ENCODE measurements around the gene SPSB2. TPM values are rescaled to one million over a fixed set of nuclear protein-coding genes. Genes with fewer than 3 reads are reported as not detected.
A peak's percentile ranks its signal among the peaks of the same experiment; 100 is the strongest.

Gene SPSB2
- total and polyA plus RNA-seq, 9 of the 15 experiments (the other 6 are each of a cell fraction or from before 2014, with no cell fraction given) = 0.10 to 10.6 (median 1.9) TPM

DNA sequence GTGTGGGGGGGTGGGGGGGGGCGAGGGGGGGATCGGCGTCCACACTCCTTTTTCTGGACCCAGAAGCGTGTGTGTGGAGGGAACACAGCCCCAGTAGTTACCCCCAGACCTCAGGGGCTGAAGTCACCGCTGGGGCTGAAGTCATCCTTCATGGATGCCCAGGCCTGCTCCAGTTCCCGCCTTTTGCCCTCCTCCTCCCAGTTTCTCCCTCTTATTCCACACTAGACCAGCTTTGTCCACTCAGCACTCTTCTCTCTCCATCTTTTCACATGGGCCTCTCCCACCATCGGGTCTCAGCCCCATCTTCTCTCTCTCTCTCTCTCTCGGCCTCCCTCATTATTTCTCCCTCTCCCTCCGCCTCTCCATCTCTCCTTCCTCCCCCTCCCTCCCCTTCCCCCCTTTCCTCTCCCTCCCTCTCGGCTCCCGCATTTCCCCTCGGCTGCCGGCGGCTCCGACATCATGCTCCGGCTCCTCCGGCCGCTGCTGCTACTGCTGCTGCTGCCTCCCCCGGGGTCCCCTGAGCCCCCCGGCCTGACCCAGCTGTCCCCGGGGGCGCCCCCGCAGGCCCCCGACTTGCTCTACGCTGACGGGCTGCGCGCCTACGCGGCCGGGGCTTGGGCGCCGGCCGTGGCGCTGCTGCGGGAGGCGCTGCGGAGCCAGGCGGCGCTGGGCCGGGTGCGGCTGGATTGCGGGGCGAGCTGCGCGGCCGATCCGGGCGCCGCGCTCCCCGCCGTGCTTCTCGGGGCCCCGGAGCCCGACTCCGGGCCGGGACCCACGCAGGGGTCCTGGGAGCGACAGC lies 44.9 kb downstream of the SPSB2 start, which contains the start of gene P3H3 (continued):
- TF ChIP-seq NBN (IDR thresholded peaks at IDR 0.05; ENCODE audit: low read depth) (0 out of 2 replicates have a peak, but pooled peaks have one; percentile 17), NFRKB (IDR thresholded peaks at IDR 0.05; ENCODE audit: low read depth) (no peak), TCFL5 (CRISPR knock-in tag; conservative IDR thresholded peaks at IDR 0.05) (no peak), SIN3B (IDR thresholded peaks at IDR 0.05; ENCODE audit: low read depth) (0 out of 2 replicates have a peak, but pooled peaks have one; percentile 23), E2F6 (IDR thresholded peaks at IDR 0.05; ENCODE audit: borderline replicate concordance in 1 of 2, extremely low read depth in 1 of 2, insufficient read depth in 1 of 2, insufficient read length in 1 of 2, low read depth in 1 of 2, low read length in 1 of 2, poor library complexity in 1 of 2, severe bottlenecking in 1 of 2) (peak in 1 of 2 experiments; percentile 43), OTX1 (CRISPR knock-in tag; IDR thresholded peaks at IDR 0.05) (no peak), BMI1 (IDR thresholded peaks at IDR 0.05; ENCODE audit: low read length) (no peak), SREBF2 (CRISPR knock-in tag; IDR thresholded peaks at IDR 0.05) (no peak), CBX8 (IDR thresholded peaks at IDR 0.05; ENCODE audit: borderline replicate concordance, extremely low read depth, low read depth, low read length, poor library complexity, severe bottlenecking) (no peak), GABPB1 (CRISPR knock-in tag; IDR thresholded peaks at IDR 0.05) (0 out of 2 replicates have a peak, but pooled peaks have one; percentile 18), ZBTB7A (IDR thresholded peaks at IDR 0.05; ENCODE audit: borderline replicate concordance, control insufficient read depth, low read depth, low read length) (peak; percentile 35; the same call in 1 of the 2 replicates), HNRNPK (IDR thresholded peaks at IDR 0.05; ENCODE audit: low read depth, low read length, poor library complexity, severe bottlenecking) (no peak), KAT7 (CRISPR knock-in tag; IDR thresholded peaks at IDR 0.05; ENCODE audit: borderline replicate concordance) (no peak), SMARCA4 (IDR thresholded peaks at IDR 0.05) (no peak), HDGF (IDR thresholded peaks at IDR 0.05) (no peak), KDM2B (CRISPR knock-in tag; IDR thresholded peaks at IDR 0.05) (no peak)
- TF ChIP-seq, protein P1, sequence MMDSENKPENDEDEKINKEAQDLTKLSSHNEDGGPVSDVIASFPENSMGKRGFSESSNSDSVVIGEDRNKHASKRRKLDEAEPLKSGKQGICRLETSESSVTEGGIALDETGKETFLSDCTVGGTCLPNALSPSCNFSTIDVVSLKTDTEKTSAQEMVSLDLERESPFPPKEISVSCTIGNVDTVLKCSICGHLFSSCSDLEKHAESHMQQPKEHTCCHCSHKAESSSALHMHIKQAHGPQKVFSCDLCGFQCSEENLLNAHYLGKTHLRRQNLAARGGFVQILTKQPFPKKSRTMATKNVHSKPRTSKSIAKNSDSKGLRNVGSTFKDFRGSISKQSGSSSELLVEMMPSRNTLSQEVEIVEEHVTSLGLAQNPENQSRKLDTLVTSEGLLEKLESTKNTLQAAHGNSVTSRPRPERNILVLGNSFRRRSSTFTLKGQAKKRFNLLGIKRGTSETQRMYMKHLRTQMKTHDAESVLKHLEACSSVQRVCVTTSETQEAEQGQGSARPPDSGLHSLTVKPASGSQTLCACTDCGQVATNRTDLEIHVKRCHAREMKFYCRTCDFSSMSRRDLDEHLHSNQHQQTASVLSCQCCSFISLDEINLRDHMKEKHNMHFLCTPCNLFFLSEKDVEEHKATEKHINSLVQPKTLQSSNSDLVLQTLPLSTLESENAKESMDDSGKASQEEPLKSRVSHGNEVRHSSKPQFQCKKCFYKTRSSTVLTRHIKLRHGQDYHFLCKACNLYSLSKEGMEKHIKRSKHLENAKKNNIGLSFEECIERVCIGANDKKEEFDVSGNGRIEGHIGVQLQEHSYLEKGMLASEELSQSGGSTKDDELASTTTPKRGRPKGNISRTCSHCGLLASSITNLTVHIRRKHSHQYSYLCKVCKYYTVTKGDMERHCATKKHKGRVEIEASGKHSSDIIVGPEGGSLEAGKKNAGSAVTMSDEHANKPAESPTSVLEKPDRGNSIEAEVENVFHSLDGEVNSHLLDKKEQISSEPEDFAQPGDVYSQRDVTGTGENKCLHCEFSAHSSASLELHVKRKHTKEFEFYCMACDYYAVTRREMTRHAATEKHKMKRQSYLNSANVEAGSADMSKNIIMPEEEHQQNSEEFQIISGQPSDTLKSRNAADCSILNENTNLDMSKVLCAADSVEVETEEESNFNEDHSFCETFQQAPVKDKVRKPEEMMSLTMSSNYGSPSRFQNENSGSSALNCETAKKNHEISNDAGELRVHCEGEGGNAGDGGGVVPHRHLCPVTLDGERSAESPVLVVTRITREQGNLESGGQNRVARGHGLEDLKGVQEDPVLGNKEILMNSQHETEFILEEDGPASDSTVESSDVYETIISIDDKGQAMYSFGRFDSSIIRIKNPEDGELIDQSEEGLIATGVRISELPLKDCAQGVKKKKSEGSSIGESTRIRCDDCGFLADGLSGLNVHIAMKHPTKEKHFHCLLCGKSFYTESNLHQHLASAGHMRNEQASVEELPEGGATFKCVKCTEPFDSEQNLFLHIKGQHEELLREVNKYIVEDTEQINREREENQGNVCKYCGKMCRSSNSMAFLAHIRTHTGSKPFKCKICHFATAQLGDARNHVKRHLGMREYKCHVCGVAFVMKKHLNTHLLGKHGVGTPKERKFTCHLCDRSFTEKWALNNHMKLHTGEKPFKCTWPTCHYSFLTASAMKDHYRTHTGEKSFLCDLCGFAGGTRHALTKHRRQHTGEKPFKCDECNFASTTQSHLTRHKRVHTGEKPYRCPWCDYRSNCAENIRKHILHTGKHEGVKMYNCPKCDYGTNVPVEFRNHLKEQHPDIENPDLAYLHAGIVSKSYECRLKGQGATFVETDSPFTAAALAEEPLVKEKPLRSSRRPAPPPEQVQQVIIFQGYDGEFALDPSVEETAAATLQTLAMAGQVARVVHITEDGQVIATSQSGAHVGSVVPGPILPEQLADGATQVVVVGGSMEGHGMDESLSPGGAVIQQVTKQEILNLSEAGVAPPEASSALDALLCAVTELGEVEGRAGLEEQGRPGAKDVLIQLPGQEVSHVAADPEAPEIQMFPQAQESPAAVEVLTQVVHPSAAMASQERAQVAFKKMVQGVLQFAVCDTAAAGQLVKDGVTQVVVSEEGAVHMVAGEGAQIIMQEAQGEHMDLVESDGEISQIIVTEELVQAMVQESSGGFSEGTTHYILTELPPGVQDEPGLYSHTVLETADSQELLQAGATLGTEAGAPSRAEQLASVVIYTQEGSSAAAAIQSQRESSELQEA (IDR thresholded peaks at IDR 0.05; ENCODE audit: low read depth) = no peak
- TF ChIP-seq, protein P2, sequence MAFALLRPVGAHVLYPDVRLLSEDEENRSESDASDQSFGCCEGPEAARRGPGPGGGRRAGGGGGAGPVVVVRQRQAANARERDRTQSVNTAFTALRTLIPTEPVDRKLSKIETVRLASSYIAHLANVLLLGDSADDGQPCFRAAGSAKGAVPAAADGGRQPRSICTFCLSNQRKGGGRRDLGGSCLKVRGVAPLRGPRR (CRISPR knock-in tag; IDR thresholded peaks at IDR 0.05) = no peak

All from K562 (cell line).